Esophagus squamous epithelium (tissue), 5 donors: Measurements from ENCODE around the gene FAM3D. TPM values are rescaled to one million over a fixed set of nuclear protein-coding genes. Genes with fewer than 3 reads are reported as not detected.

Source experiments
- DNase-seq: peaks from one replicate; lab custom pipeline; 2025; lab: John Stamatoyannopoulos, UW
- H3K27ac ChIP-seq, 4 donors: fragments of 200-600 bp; sonication (generic); one replicate each; pipeline ENCODE4 v1.5.1; 2016 to 2019; ENCODE audit warnings: mild to moderate bottlenecking in 1 of 4
- H3K27me3 ChIP-seq, 4 donors: fragments of 200-600 bp; sonication (generic); 1 replicate in 3 of 4; 2 replicates in 1 of 4; pipeline versions ENCODE4 v1.5.1 to v1.6.0; 2017 to 2021; ENCODE audit warnings: antibody characterized with exemption in 1 of 4
- H3K36me3 ChIP-seq, 3 donors: fragments of 200-600 bp; sonication (generic); one replicate each; pipeline ENCODE4 v1.5.1; 2016 to 2019
- H3K4me1 ChIP-seq, 3 donors: fragments of 200-600 bp; sonication (generic); one replicate each; pipeline ENCODE4 v1.5.1; 2017 to 2019
- H3K4me3 ChIP-seq, 4 donors: fragments of 200-600 bp; sonication (generic); 1 replicate in 3 of 4; 2 replicates in 1 of 4; pipeline ENCODE4 v1.5.1; 2016 to 2019; ENCODE audit warnings: mild to moderate bottlenecking in 2 of 4, moderate library complexity in 1 of 4
- H3K9me3 ChIP-seq, 3 donors: fragments of 200-600 bp; sonication (generic); one replicate each; pipeline ENCODE4 v1.5.1; 2016 to 2019
- POLR2A ChIP-seq, 4 donors: fragments of 450-650 bp; IDR thresholded peaks; one replicate each; pipeline ENCODE4 v1.6.1; 2017; ENCODE audit warnings: antibody characterized with exemption in 4 of 4, mild to moderate bottlenecking in 4 of 4, moderate library complexity in 3 of 4
- WGBS, 2 donors: methylation state at CpG; one replicate each; pipeline ENCODE4 v1.1.5; 2018; 5-methylcytosine and 5-hydroxymethylcytosine counted together
- intact Hi-C: fragments of 100-400 bp; cut with DNase I; formaldehyde crosslinking; loops from one replicate; pipeline ENCODE4 v1.15.0; 2022
- total RNA-seq, 4 donors: library from RNA; depleted of rRNA; stranded (reverse); fragments of >200 nt; gene quantifications; one replicate each; pipeline ENCODE4 v1.1.0, GENCODE V29; 2016
- TF ChIP-seq, protein P1 (sequence below), 6 experiments: fragments of 450-650 bp in 4 of 6; fragments of 200-600 bp in 2 of 6; sonication (generic) in 2 of 6; IDR thresholded peaks; one replicate each; pipeline ENCODE4 v1.5.1; 2016 to 2019; ENCODE audit warnings: antibody characterized with exemption in 6 of 6, mild to moderate bottlenecking in 4 of 6, moderate library complexity in 4 of 6
- donor health status: DM: yes; HTN: yes; CAD: no.

The FAM3D gene
- total RNA-seq, 4 donors from 2014 or later = 84.3 to 214 (median 128) TPM

DNA sequence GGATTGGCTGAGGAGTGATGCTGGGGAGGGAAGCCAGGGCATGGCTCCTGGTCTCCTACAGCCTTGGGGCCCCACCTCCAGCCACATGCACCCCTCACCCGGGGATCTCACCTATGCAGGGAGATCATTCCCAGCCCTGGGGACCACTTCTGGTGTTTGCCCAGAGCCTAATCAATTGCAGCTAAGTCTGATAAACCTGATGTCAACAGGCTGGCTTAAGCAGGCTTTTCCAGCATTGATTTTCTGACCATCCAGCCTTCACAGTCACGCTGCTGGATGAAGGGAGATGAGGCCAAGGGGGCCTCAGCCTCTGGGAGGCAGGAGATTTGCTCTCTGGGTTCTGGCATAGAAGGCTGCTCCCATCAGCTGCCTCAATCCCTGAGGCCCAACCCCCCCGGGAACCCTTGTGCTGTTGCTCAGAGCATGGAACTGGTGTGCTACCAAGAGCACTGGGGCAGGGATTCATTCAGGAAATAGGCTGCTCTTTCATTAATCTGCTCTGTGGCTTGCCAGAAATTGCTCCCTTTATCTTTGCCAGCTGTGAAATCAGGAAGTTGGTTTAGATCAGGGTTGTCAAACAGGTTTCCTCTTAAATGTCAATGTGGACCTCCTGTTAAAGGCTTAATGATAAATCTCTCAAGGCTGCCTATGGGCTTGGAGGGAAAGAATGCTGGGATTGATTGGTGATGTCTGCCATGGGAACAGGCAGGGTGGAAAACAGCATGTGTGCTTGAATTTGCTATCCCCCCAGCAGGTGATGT, 19.0 kb downstream of the FAM3D start:
- no peaks in the 10 kb centered on the region for H3K27me3 ChIP-seq
- DNase-seq = no peak
- intact Hi-C loops = no loop called here
- H3K27ac ChIP-seq = peak overlapping the region in 3 of 4 donors; percentile 16 to 36 (median 28)
- H3K36me3 ChIP-seq = no peaks in the 10 kb centered on the region
- no peak overlapping the region for H3K4me3 ChIP-seq
- peaks cover 0 to 5% (median 0%) of the 10 kb centered on the region in 3 donors for H3K9me3 ChIP-seq
- whole genome bisulfite sequencing, 2 donors = 58% methylated on average over 2 of the region's 3 CpGs; no CpG with 5 or more reads in 1 of the 2 donors
- H3K4me1 ChIP-seq = peaks cover 12 to 31% (median 16%) of the 10 kb centered on the region in 3 donors
- TF ChIP-seq, protein P1, sequence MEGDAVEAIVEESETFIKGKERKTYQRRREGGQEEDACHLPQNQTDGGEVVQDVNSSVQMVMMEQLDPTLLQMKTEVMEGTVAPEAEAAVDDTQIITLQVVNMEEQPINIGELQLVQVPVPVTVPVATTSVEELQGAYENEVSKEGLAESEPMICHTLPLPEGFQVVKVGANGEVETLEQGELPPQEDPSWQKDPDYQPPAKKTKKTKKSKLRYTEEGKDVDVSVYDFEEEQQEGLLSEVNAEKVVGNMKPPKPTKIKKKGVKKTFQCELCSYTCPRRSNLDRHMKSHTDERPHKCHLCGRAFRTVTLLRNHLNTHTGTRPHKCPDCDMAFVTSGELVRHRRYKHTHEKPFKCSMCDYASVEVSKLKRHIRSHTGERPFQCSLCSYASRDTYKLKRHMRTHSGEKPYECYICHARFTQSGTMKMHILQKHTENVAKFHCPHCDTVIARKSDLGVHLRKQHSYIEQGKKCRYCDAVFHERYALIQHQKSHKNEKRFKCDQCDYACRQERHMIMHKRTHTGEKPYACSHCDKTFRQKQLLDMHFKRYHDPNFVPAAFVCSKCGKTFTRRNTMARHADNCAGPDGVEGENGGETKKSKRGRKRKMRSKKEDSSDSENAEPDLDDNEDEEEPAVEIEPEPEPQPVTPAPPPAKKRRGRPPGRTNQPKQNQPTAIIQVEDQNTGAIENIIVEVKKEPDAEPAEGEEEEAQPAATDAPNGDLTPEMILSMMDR (IDR thresholded peaks at IDR 0.05) = no peak

DNA sequence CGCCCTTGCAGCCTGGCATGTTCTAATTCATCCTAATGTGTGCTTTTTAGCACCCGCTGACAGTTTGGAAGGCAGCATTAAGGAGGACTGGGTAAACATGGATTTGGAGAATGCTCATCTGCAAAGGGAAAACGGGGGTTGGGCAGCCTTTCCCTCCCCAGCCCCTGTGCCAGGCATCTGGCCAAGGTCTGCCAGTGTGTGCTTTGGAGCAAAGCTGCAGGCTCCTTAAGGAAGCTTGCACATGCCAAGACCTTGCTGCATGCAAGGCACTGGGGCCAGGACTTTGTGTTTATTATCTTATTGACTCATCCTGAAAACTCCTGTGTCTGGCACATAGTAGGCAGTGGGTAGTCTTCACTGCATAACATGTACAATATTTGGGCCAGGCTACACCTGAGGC, 20.1 kb downstream of the FAM3D start:
- no peaks in the 10 kb centered on the region for H3K27me3 ChIP-seq
- peaks cover 12 to 31% (median 16%) of the 10 kb centered on the region in 3 donors for H3K4me1 ChIP-seq
- DNase-seq = no peak
- intact Hi-C loops = no loop called here
- no peaks in the 10 kb centered on the region for H3K36me3 ChIP-seq
- 77% methylated on average over 2 of the region's 3 CpGs; no CpG with 5 or more reads in 1 of the 2 donors for WGBS, 2 donors
- peaks cover 0 to 5% (median 0%) of the 10 kb centered on the region in 3 donors for H3K9me3 ChIP-seq
- TF ChIP-seq POLR2A (IDR thresholded peaks at IDR 0.05) = no peak
- TF ChIP-seq, protein P1 (IDR thresholded peaks at IDR 0.05) = no peak
- H3K4me3 ChIP-seq = no peak overlapping the region
- H3K27ac ChIP-seq = no peak overlapping the region

DNA sequence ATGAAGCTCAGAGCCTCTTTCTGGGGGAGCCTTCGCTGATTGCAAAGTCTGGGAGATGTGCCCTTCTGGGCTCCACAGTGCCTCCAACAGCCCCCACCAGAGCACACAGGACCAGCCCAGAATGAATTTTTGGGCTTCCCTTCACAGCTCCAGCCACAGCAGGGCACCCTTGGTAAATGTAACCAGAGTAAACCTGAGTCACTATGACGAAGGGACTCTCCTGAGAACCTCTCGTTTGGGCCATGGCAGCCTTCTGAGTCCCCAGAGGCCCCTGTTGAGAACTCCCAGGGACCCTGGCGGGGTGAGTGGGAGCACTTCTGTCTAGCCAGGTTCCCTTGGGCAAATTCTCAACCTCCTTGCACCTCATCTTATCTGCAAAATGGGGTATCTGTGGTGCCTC, 20.8 kb downstream of the FAM3D start:
- Histone ChIP-seq H3K36me3 (no peaks in the 10 kb centered on the region), H3K27me3 (no peaks in the 10 kb centered on the region), H3K27ac (no peak overlapping the region), H3K9me3 (peaks cover 0 to 5% (median 0%) of the 10 kb centered on the region in 3 donors), H3K4me1 (peaks cover 12 to 35% (median 16%) of the 10 kb centered on the region in 3 donors), H3K4me3 (no peak overlapping the region)
- WGBS, 2 donors = 67 to 93% methylated on average over 2 to 3 of the region's 4 CpGs
- TF ChIP-seq, protein P1 (IDR thresholded peaks at IDR 0.05) = no peak
- no peak for TF ChIP-seq POLR2A (IDR thresholded peaks at IDR 0.05)
- intact Hi-C loops = no loop called here
- no peak for DNase-seq

GRCh38 chr3:58642846-58643245, 23.7 kb downstream of the FAM3D start:
- 90 to 96% methylated on average over 2 to 4 of the region's 4 CpGs for WGBS, 2 donors
- Histone ChIP-seq H3K36me3 (peaks cover 0 to 4% (median 0%) of the 10 kb centered on the region in 3 donors), H3K27me3 (no peaks in the 10 kb centered on the region), H3K9me3 (no peaks in the 10 kb centered on the region), H3K27ac (no peak overlapping the region), H3K4me1 (peaks cover 12 to 28% (median 16%) of the 10 kb centered on the region in 3 donors), H3K4me3 (no peak overlapping the region)
- TF ChIP-seq, protein P1 (IDR thresholded peaks at IDR 0.05) = no peak
- TF ChIP-seq POLR2A (IDR thresholded peaks at IDR 0.05) = no peak
- intact Hi-C loops = no loop called here
- DNase-seq = no peak

DNA sequence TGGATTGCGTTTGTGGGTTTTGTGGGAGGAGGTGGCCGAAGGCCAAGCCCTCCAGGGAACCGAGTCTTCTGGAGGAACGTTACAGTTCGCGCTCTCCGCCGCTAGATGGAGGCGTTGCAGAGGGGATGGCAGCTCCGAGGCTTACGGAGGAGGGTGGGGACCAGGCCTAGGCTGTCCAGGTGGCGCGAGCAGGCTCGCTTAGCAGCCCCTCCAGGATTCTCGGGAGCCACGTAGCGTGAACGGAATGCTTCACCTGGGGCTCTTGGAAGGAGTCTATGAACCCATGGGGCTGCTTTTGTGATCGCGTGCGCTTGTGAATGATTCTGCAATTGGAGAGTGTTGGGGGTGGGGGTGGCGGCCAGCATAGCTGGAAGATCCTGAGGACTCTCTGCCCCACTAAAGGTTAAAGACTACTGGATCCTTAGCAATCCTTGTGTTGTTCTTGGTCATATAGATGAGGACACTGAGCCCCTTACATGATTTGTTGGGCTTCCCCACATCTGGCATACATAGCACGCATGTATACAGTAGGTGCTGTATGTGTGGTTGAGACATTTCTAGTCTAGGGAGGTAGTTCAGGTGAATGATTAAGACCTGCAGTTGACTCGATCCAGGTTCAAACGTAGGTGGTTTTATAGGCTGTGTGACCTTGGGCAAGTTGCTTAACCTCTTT, 25.7 kb downstream of the FAM3D start:
- no peak for DNase-seq
- no peak overlapping the region for H3K4me3 ChIP-seq
- 14 to 16% methylated on average over 19 to 21 of the region's 25 CpGs for WGBS, 2 donors
- H3K27ac ChIP-seq = no peak overlapping the region
- peaks cover 0 to 4% (median 0%) of the 10 kb centered on the region in 3 donors for H3K36me3 ChIP-seq
- H3K27me3 ChIP-seq = no peaks in the 10 kb centered on the region
- intact Hi-C loops = no loop called here
- no peaks in the 10 kb centered on the region for H3K9me3 ChIP-seq
- TF ChIP-seq POLR2A (IDR thresholded peaks at IDR 0.05) = no peak
- TF ChIP-seq, protein P1 (IDR thresholded peaks at IDR 0.05) = peak in 5 of 6 experiments; percentile 77 to 93 (median 81)
- peaks cover 0 to 8% (median 0%) of the 10 kb centered on the region in 3 donors for H3K4me1 ChIP-seq
